Lung (tissue), 12 donors: ENCODE measurements around the gene GRK4. TPM values are rescaled to one million over a fixed set of nuclear protein-coding genes. Genes with fewer than 3 reads are reported as not detected.

ENCODE experiments used
- ATAC-seq: fragments of 200-7000 bp; cut with Tn5 transposase; one replicate; pipeline ENCODE4 v1.9.1; 2020; ENCODE audit warnings: moderate number of reproducible peaks; ENCODE audit not compliant: insufficient read depth, low FRiP score
- DNase-seq, 3 donors: peaks; one replicate each; pipeline ENCODE4 v3.0.0-alpha.2; 2013 to 2017
- H3K27ac ChIP-seq, 2 donors: one replicate each; pipeline ENCODE4 v1.5.1; 2013; ENCODE audit warnings: mild to moderate bottlenecking in 2 of 2, moderate library complexity in 2 of 2, control low read depth in 1 of 2, inconsistent platforms in 1 of 2, low read depth in 1 of 2, low read length in 1 of 2
- H3K27me3 ChIP-seq, 3 donors: one replicate each; pipeline ENCODE4 v1.5.1; 2013; ENCODE audit warnings: low read length in 2 of 3; ENCODE audit not compliant: control insufficient read depth in 3 of 3, insufficient read depth in 3 of 3
- H3K36me3 ChIP-seq, 4 donors: one replicate each; pipeline ENCODE4 v1.5.1; 2013; ENCODE audit warnings: low read length in 4 of 4, mild to moderate bottlenecking in 1 of 4, moderate library complexity in 1 of 4; ENCODE audit not compliant: control insufficient read depth in 4 of 4, insufficient read depth in 4 of 4
- H3K4me1 ChIP-seq, 5 donors: one replicate each; pipeline ENCODE4 v1.5.1; 2013; ENCODE audit warnings: low read length in 5 of 5, mild to moderate bottlenecking in 2 of 5, moderate library complexity in 1 of 5; ENCODE audit not compliant: control insufficient read depth in 5 of 5, insufficient read depth in 5 of 5
- H3K4me3 ChIP-seq: one replicate; pipeline ENCODE4 v1.5.1; 2013; ENCODE audit warnings: mild to moderate bottlenecking, control low read depth, moderate library complexity
- H3K9ac ChIP-seq, 2 donors: one replicate each; pipeline ENCODE4 v1.5.1; 2013; ENCODE audit warnings: low read length in 2 of 2, control low read depth in 1 of 2; ENCODE audit not compliant: insufficient read depth in 1 of 2
- H3K9me3 ChIP-seq, 4 donors: one replicate each; pipeline ENCODE4 v1.5.1; 2013; ENCODE audit warnings: low read length in 3 of 4, mild to moderate bottlenecking in 1 of 4, moderate library complexity in 1 of 4; ENCODE audit not compliant: control insufficient read depth in 4 of 4, insufficient read depth in 3 of 4
- CTCF ChIP-seq: IDR thresholded peaks from 2 replicates; pipeline ENCODE4 v1.5.1; 2012; ENCODE audit warnings: mild to moderate bottlenecking; ENCODE audit errors: control extremely low read depth, extremely low read depth
- WGBS, 2 donors: extraction: QIAGEN DNeasy Blood & Tissue Kit; methylation state at CpG; one replicate each; pipeline ENCODE4 v1.1.7; 2013; 5-methylcytosine and 5-hydroxymethylcytosine counted together
- polyA plus RNA-seq, 2 donors: library from polyadenylated mRNA; stranded (reverse); fragments of 200-250 nt; gene quantifications; one replicate each; pipeline ENCODE4 v1.2.1, GENCODE V29; 2013
- total RNA-seq, 2 donors: library from RNA; depleted of rRNA in 1 of 2; stranded (reverse); fragments of >200 nt in 1 of 2; gene quantifications; one replicate each; pipeline ENCODE4 v1.2.1, GENCODE V29; 2014 to 2021
- donor health status: control.
- donor health status: control.
- donor health status: Bipolar disorder and iron deficiency.
- donor health status: healthy.
- donor health status: DM: yes; HTN: yes; CAD: no.

Gene GRK4
- total and polyA plus RNA-seq, 4 donors: 1.8 to 6.7 (median 3.2) TPM

GRCh38 chr4:2928242-2929176 is 34.9 kb upstream of the GRK4 start:
- DNase-seq (peak in 1 of 3 donors; percentile 12), ATAC-seq (no peak)
- peak overlapping the region in 1 of 2 donors; percentile 54 for H3K27ac ChIP-seq

GRCh38 chr4:2929469-2929868 is 33.9 kb upstream of the GRK4 start:
- Histone ChIP-seq H3K4me3 (no peak overlapping the region), H3K36me3 (peaks cover 10 to 62% (median 28%) of the 10 kb centered on the region in 4 donors), H3K9me3 (no peaks in the 10 kb centered on the region), H3K27ac (peak overlapping the region in 1 of 2 donors; percentile 14), H3K4me1 (peaks cover 0 to 46% (median 24%) of the 10 kb centered on the region in 5 donors), H3K27me3 (no peaks in the 10 kb centered on the region), H3K9ac (no peak overlapping the region)
- ATAC-seq (no peak), DNase-seq (peak in 1 of 3 donors; percentile 12)
- 90 to 92% methylated on average over 16 of the region's 16 CpGs for WGBS, 2 donors
- TF ChIP-seq CTCF: no peak

More at GRCh38 chr4:2928242-2929176, 34.9 kb upstream of the GRK4 start:
- no peaks in the 10 kb centered on the region for H3K9me3 ChIP-seq
- no peak for TF ChIP-seq CTCF
- no peaks in the 10 kb centered on the region for H3K27me3 ChIP-seq
- peaks cover 10 to 68% (median 30%) of the 10 kb centered on the region in 4 donors for H3K36me3 ChIP-seq
- no peak overlapping the region for H3K9ac ChIP-seq
- no peak overlapping the region for H3K4me3 ChIP-seq
- WGBS, 2 donors: 81 to 82% methylated on average over 28 to 32 of the region's 32 CpGs
- peaks cover 0 to 50% (median 20%) of the 10 kb centered on the region in 5 donors for H3K4me1 ChIP-seq

GRCh38 chr4:2930135-2930757 is 33.1 kb upstream of the GRK4 start:
- peak; percentile 1 for ATAC-seq
- Histone ChIP-seq H3K4me1 (peaks cover 0 to 38% (median 25%) of the 10 kb centered on the region in 5 donors), H3K4me3 (no peak overlapping the region)

More at GRCh38 chr4:2930135-2930757, 33.1 kb upstream of the GRK4 start:
- 78 to 82% methylated on average over 12 of the region's 12 CpGs for WGBS, 2 donors
- TF ChIP-seq CTCF: no peak
- no peaks in the 10 kb centered on the region for H3K27me3 ChIP-seq
- H3K9ac ChIP-seq: no peak overlapping the region
- peak overlapping the region in 1 of 2 donors; percentile 91 for H3K27ac ChIP-seq
- H3K36me3 ChIP-seq: peaks cover 10 to 55% (median 24%) of the 10 kb centered on the region in 4 donors
- DNase-seq: peak in 2 of 3 donors; percentile 54 to 78
- H3K9me3 ChIP-seq: no peaks in the 10 kb centered on the region
